Measurements from ENCODE around the gene LDAH. TPM values are rescaled to one million over a fixed set of nuclear protein-coding genes. Genes with fewer than 3 reads are reported as not detected.

LDAH gene
- total and polyA plus RNA-seq, 2 donors (not counting 3 experiments of a cell fraction or from before 2014, with no cell fraction given): 12.3 to 24.0 TPM

DNA sequence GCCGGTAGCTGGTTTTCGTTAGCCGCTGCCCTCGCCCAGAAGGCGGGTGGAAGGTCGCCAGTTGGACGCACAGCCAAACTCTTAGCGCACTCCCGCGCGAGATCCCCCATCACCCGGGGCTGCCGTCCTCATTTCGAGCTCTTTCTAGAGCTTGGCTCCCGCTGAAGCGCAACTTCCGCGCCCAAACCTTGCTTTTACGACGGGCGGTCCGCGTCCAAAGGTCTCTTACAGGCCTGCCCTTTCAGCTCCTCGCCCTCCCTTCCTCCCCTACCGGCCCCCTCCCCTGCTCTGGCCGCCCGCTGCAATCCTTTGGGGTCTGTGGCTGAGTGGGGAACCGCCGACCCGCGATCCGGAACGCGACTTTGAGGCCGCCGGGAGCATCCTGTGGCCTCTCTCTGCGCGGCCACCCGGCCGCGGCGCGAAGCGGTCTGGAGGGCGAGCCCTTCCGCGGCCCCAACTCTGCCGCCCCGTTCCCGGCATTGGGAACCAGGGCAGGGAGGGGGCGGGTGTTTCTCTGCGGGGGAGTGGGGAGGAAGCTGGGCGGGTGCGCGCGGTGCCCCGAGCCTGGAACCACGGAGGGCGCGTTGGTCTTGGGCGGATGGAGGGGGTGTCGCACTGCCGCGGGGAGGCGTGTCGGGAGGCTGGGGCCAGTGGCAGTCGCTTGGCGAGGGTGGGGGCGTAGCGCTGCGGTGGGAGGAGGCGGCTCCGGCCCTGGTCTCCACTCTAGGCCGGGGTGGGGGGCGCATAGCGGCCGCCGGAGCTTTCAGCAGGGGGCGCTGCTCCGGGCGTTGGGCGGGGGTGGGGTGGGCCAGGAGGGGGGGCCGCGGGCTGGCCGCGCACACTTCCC is 156.4 kb downstream of the LDAH start, which contains the start of gene GDF7:
TSS of gene GDF7 (plus strand) at position 841 of the 847 bp plus-strand sequence. CDS start 96 bp downstream, outside the sequence.
- Histone ChIP-seq H3K79me2 (ENCODE audit: control insufficient read depth, insufficient read depth, low read length) (no peaks in the 10 kb centered on the region), H3K4me3 (replicated peaks in 1 of 3; ENCODE audit: insufficient read depth in 1 of 3, low read depth in 1 of 3, low read length in 3 of 3) (peak within 1 kb of the TSS; percentile 19 to 46 (median 26)), H3K9me1 (replicated peaks; ENCODE audit: control insufficient read depth, extremely low read depth, insufficient read depth, low read length) (no peaks in the 10 kb centered on the region), H3K9ac (replicated peaks; ENCODE audit: extremely low read depth, insufficient read depth, low read length) (no peak within 1 kb of the TSS), H3K36me3 (ENCODE audit: control insufficient read depth in 2 of 2, extremely low read depth in 1 of 2, insufficient read depth in 2 of 2, low read length in 2 of 2) (peaks cover 0 to 2% of the 10 kb centered on the region in 2 experiments), H3K4me2 (ENCODE audit: insufficient read depth, low read length) (peak within 1 kb of the TSS; percentile 53), H3K9me3 (replicated peaks; ENCODE audit: control insufficient read depth, insufficient read depth, low read length) (no peaks in the 10 kb centered on the region), H4K20me1 (replicated peaks; ENCODE audit: control insufficient read depth, extremely low read depth, insufficient read depth, low read length) (no peaks in the 10 kb centered on the region), H2AFZ (ENCODE audit: low read depth, low read length) (peak within 1 kb of the TSS; percentile 78), H3K27me3 (ENCODE audit: control insufficient read depth in 2 of 2, insufficient read depth in 2 of 2, low read length in 2 of 2) (peaks cover 58 to 80% of the 10 kb centered on the region in 2 experiments), H3K27ac (ENCODE audit: insufficient read depth, low read depth, low read length) (no peak within 1 kb of the TSS), H3K4me1 (ENCODE audit: control insufficient read depth, extremely low read depth, insufficient read depth, low read length) (peaks cover 16% of the 10 kb centered on the region)
- TF ChIP-seq, protein P1, sequence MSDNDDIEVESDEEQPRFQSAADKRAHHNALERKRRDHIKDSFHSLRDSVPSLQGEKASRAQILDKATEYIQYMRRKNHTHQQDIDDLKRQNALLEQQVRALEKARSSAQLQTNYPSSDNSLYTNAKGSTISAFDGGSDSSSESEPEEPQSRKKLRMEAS (IDR thresholded peaks at IDR 0.05; ENCODE audit: insufficient read depth, insufficient read length): no peak
- TF ChIP-seq POLR2AphosphoS5 (IDR thresholded peaks at IDR 0.05; ENCODE audit: insufficient read depth, low read depth, low read length): peak; percentile 70
- TF ChIP-seq GATA2 (IDR thresholded peaks at IDR 0.05; ENCODE audit: insufficient read depth, insufficient read length, low read depth, low read length): no peak
- peak; percentile 92 for TF ChIP-seq EZH2 (IDR thresholded peaks at IDR 0.05; ENCODE audit: borderline replicate concordance, low read depth, low read length, severe bottlenecking)
- TF ChIP-seq POLR2A (IDR thresholded peaks at IDR 0.05; ENCODE audit: low read depth, low read length): no peak
- TF ChIP-seq FOS (IDR thresholded peaks at IDR 0.05; ENCODE audit: borderline replicate concordance, insufficient read depth, low read length): no peak
- no peak for TF ChIP-seq MYC (IDR thresholded peaks at IDR 0.05; ENCODE audit: low read depth, low read length)
- TF ChIP-seq CTCF (IDR thresholded peaks at IDR 0.05; ENCODE audit: extremely low read depth in 1 of 2, insufficient read depth in 1 of 2, low read depth in 1 of 2, low read length in 2 of 2): peak in 1 of 2 donors; percentile 48
- no peak for TF ChIP-seq JUN (IDR thresholded peaks at IDR 0.05; ENCODE audit: borderline replicate concordance, insufficient read depth, insufficient read length, low read depth)
- FAIRE-seq (peak; percentile 55), DNase-seq (ENCODE audit: low read depth, low spot score) (peak; percentile 79)
- dilution Hi-C loops (cut with MboI; ENCODE audit: extremely low pct_ligation_motif_present, low sequenced_read_pairs) (no loop called here), intact Hi-C loops (cut with micrococcal nuclease) (loop anchor here (5.0 kb wide), 2 partner anchors 81 to 651 kb away; no protein-coding TSS in a partner anchor)
- no TSS peak for BruUV-seq (replicated peaks)
- ChIA-PET POLR2A (no interaction called here), CTCF (interaction anchor here (0.5 to 3.5 kb wide), 11 partner anchors 10 to 297 kb away, joined by 3 to 29 read pairs (median 5); partner anchors contain the start of gene HS1BP3)

All from endothelial cell of umbilical vein (primary cell).